Upper lobe of left lung (tissue), 6 donors: Measurements from ENCODE around the gene ARHGAP1. TPM values are rescaled to one million over a fixed set of nuclear protein-coding genes. Genes with fewer than 3 reads are reported as not detected.

Experiments
- ATAC-seq, 2 donors: fragments of 200-7000 bp; cut with Tn5 transposase; one replicate each; pipeline ENCODE4 v1.9.1; 2022; ENCODE audit warnings: mild to moderate bottlenecking in 2 of 2, moderate library complexity in 2 of 2; ENCODE audit not compliant: low FRiP score in 2 of 2
- DNase-seq, 2 donors: peaks; one replicate each; pipeline ENCODE4 v3.0.0-alpha.2; 2019 to 2020
- H3K27ac ChIP-seq, 4 donors: fragments of 200-600 bp; sonication (generic); one replicate each; pipeline ENCODE4 v1.5.1; 2016 to 2019
- H3K27me3 ChIP-seq, 4 donors: fragments of 200-600 bp; sonication (generic); one replicate each; pipeline ENCODE4 v1.5.1; 2017 to 2019
- H3K36me3 ChIP-seq, 4 donors: fragments of 200-600 bp; sonication (generic); one replicate each; pipeline ENCODE4 v1.5.1; 2016 to 2019
- H3K4me1 ChIP-seq, 4 donors: fragments of 200-600 bp; sonication (generic); one replicate each; pipeline ENCODE4 v1.5.1; 2018 to 2019
- H3K4me3 ChIP-seq, 4 donors: fragments of 200-600 bp; sonication (generic); one replicate each; pipeline ENCODE4 v1.5.1; 2017 to 2019; ENCODE audit warnings: mild to moderate bottlenecking in 2 of 4, moderate library complexity in 1 of 4
- H3K9me3 ChIP-seq, 4 donors: fragments of 200-600 bp; sonication (generic); one replicate each; pipeline ENCODE4 v1.5.1; 2018 to 2019
- CTCF ChIP-seq, 6 experiments: fragments of 450-650 bp in 4 of 6; fragments of 200-600 bp in 2 of 6; sonication (generic) in 2 of 6; IDR thresholded peaks; one replicate each; pipeline ENCODE4 v1.5.1; 2016 to 2019; ENCODE audit warnings: antibody characterized with exemption in 6 of 6
- EP300 ChIP-seq, 4 donors: sonication (generic); formaldehyde crosslinking; IDR thresholded peaks; one replicate each; pipeline ENCODE4 v1.5.1; 2017; ENCODE audit warnings: antibody characterized with exemption in 4 of 4, control low read depth in 2 of 4
- POLR2A ChIP-seq, 4 donors: fragments of 450-650 bp; IDR thresholded peaks; one replicate each; pipeline ENCODE4 v1.5.1; 2016 to 2017; ENCODE audit warnings: antibody characterized with exemption in 4 of 4, mild to moderate bottlenecking in 2 of 4
- POLR2AphosphoS5 ChIP-seq, 2 donors: sonication (generic); formaldehyde crosslinking; IDR thresholded peaks; one replicate each; pipeline ENCODE4 v1.5.1; 2017; ENCODE audit warnings: antibody characterized with exemption in 2 of 2
- WGBS, 2 donors: methylation state at CpG; one replicate each; pipeline ENCODE4 v1.1.5; 2017 to 2018; 5-methylcytosine and 5-hydroxymethylcytosine counted together
- total RNA-seq, 6 donors: library from RNA; depleted of rRNA in 4 of 6; stranded (reverse); fragments of >200 nt in 4 of 6; gene quantifications; one replicate each; pipeline versions ENCODE4 v1.1.0 to v1.2.1, GENCODE V29; 2016 to 2021
- donor health status: DM: no; HTN: no; CAD: no; lungs with moderate emphysema.
- donor health status: DM: no; HTN: yes; CAD: no; lungs with severe emphysema.

The ARHGAP1 gene
- total RNA-seq, 6 donors from 2014 or later, result 33.8 to 81.8 (median 50.7) TPM

- H3K4me3 ChIP-seq, result no peak overlapping the region
- H3K9me3 ChIP-seq, result no peaks in the 10 kb centered on the region
- peaks cover 22 to 39% (median 34%) of the 10 kb centered on the region in 4 donors for H3K4me1 ChIP-seq
- H3K27ac ChIP-seq, result peak overlapping the region in 2 of 4 donors; percentile 1 to 7
- H3K27me3 ChIP-seq, result no peaks in the 10 kb centered on the region
- ATAC-seq (no peak), DNase-seq (no peak)
- WGBS, 2 donors, result 86 to 94% methylated on average over 9 to 10 of the region's 10 CpGs
- H3K36me3 ChIP-seq, result peaks cover 31 to 71% (median 52%) of the 10 kb centered on the region in 4 donors
- TF ChIP-seq CTCF (IDR thresholded peaks at IDR 0.05), result no peak
- TF ChIP-seq POLR2AphosphoS5 (IDR thresholded peaks at IDR 0.05), result no peak
- TF ChIP-seq EP300 (IDR thresholded peaks at IDR 0.05), result no peak
- TF ChIP-seq POLR2A (IDR thresholded peaks at IDR 0.05), result no peak
Measured at GRCh38 chr11:46677991-46678740, 22.3 kb downstream of the ARHGAP1 start.

DNA sequence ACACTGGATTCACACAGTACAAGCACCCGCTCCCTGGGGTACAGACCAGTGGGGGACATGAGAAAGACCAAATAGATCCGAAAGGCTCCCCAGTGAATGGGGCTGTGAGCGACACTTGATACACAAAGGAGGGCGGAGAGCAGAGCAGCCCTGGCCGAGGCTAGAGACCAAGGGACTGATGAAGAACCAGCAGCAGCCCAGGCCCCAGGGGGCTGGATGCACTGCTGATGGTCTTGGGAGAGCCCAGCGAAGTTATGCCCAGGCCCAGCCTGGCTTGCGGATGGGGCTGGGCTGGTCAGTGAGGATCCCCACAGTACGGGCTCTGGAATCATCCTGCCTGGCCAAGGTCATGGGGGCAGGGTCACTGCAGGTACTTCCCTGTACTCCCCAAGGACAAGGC, 23.2 kb downstream of the ARHGAP1 start:
- H3K36me3 ChIP-seq, result peaks cover 33 to 76% (median 60%) of the 10 kb centered on the region in 4 donors
- no peak for ATAC-seq
- H3K9me3 ChIP-seq, result no peaks in the 10 kb centered on the region
- 82 to 83% methylated on average over 6 to 8 of the region's 8 CpGs for WGBS, 2 donors
- H3K27me3 ChIP-seq, result no peaks in the 10 kb centered on the region
- TF ChIP-seq POLR2A (IDR thresholded peaks at IDR 0.05) (no peak), EP300 (IDR thresholded peaks at IDR 0.05) (no peak), CTCF (IDR thresholded peaks at IDR 0.05) (no peak), POLR2AphosphoS5 (IDR thresholded peaks at IDR 0.05) (no peak)
- no peak overlapping the region for H3K4me3 ChIP-seq
- DNase-seq, result no peak
- peak overlapping the region in 3 of 4 donors; percentile 51 to 85 (median 85) for H3K27ac ChIP-seq
- peaks cover 22 to 39% (median 34%) of the 10 kb centered on the region in 4 donors for H3K4me1 ChIP-seq

- Histone ChIP-seq H3K9me3 (no peaks in the 10 kb centered on the region), H3K4me3 (no peak overlapping the region), H3K4me1 (peaks cover 27 to 39% (median 34%) of the 10 kb centered on the region in 4 donors), H3K27ac (peak overlapping the region in 3 of 4 donors; percentile 63 to 85 (median 85)), H3K27me3 (no peaks in the 10 kb centered on the region), H3K36me3 (peaks cover 33 to 76% (median 62%) of the 10 kb centered on the region in 4 donors)
- DNase-seq (peak in 1 of 2 donors; percentile 67), ATAC-seq (peak in 1 of 2 donors; percentile 27)
- WGBS, 2 donors, result 68 to 75% methylated on average over 14 to 15 of the region's 15 CpGs
- TF ChIP-seq EP300 (IDR thresholded peaks at IDR 0.05) (no peak), POLR2A (IDR thresholded peaks at IDR 0.05) (no peak), POLR2AphosphoS5 (IDR thresholded peaks at IDR 0.05) (no peak), CTCF (IDR thresholded peaks at IDR 0.05) (no peak)
Measured at GRCh38 chr11:46676436-46677158, 23.8 kb downstream of the ARHGAP1 start.

GRCh38 chr11:46675949-46676348, 24.5 kb downstream of the ARHGAP1 start:
- Histone ChIP-seq H3K4me3 (no peak overlapping the region), H3K36me3 (peaks cover 30 to 76% (median 63%) of the 10 kb centered on the region in 4 donors), H3K9me3 (no peaks in the 10 kb centered on the region), H3K4me1 (peaks cover 30 to 39% (median 34%) of the 10 kb centered on the region in 4 donors), H3K27me3 (no peaks in the 10 kb centered on the region), H3K27ac (peak overlapping the region; percentile 69 to 87 (median 85))
- ATAC-seq, result no peak
- TF ChIP-seq EP300 (IDR thresholded peaks at IDR 0.05) (no peak), POLR2AphosphoS5 (IDR thresholded peaks at IDR 0.05) (no peak), CTCF (IDR thresholded peaks at IDR 0.05) (no peak), POLR2A (IDR thresholded peaks at IDR 0.05) (no peak)
- 86 to 88% methylated on average over 7 of the region's 7 CpGs for WGBS, 2 donors
- DNase-seq, result no peak
